Activated CD4-positive, alpha-beta T cell treated with anti-CD3 and anti-CD28 coated beads, Interleukin-10, Interleukin-2, amounts not matched to agents 100 ng/mL and 50 ng/mL, durations not matched to agents 16 hours and 8 hours (primary cell): ENCODE data around the gene OR2L8.
A peak's percentile ranks its signal among the peaks of the same experiment; 100 is the strongest.

Source experiments
- DNase-seq: peaks from one replicate; pipeline ENCODE4 v3.0.0-alpha.2; 2020

The OR2L8 gene

GRCh38 chr1:247948558-247948957 lies at the start of gene OR2L8:
TSS of gene OR2L8 (plus strand) at chr1:247948858. CDS start at chr1:247948858, 0 bp downstream.
- no peak for DNase-seq

- no peak for DNase-seq
These were observed 44.5 kb upstream of the OR2L8 start for GRCh38 chr1:247904122-247904521.

GRCh38 chr1:247905181-247905580 lies 43.5 kb upstream of the OR2L8 start:
- no peak for DNase-seq

- DNase-seq, result no peak
These were observed 42.7 kb upstream of the OR2L8 start for GRCh38 chr1:247905910-247906503.

- peak; percentile 28 for DNase-seq
These were observed 42.1 kb upstream of the OR2L8 start for GRCh38 chr1:247906504-247907047.

- DNase-seq, result no peak
These were observed 39.9 kb upstream of the OR2L8 start for GRCh38 chr1:247908766-247909165.

GRCh38 chr1:247913786-247914185 lies 34.9 kb upstream of the OR2L8 start:
- DNase-seq, result no peak

- no peak for DNase-seq
These were observed 33.6 kb upstream of the OR2L8 start for GRCh38 chr1:247914941-247915662.

- no peak for DNase-seq
These were observed 28.7 kb upstream of the OR2L8 start, which contains the start of gene OR2T8 for GRCh38 chr1:247919952-247920351. TSS of gene OR2T8 (plus strand) at chr1:247920252. CDS start at chr1:247921018, 766 bp downstream.

- no peak for DNase-seq
These were observed 24.7 kb upstream of the OR2L8 start for GRCh38 chr1:247923941-247924340.

- no peak for DNase-seq
These were observed 23.8 kb upstream of the OR2L8 start, which contains the start of gene OR2AJ1 for GRCh38 chr1:247924868-247925267. TSS of gene OR2AJ1 (plus strand) at chr1:247924889. CDS start at chr1:247933769, 8,880 bp downstream.

- DNase-seq, result no peak
These were observed 14.7 kb upstream of the OR2L8 start for GRCh38 chr1:247933989-247934388.

- no peak for DNase-seq
These were observed 12.9 kb upstream of the OR2L8 start for GRCh38 chr1:247935781-247936180.

- DNase-seq, result no peak
These were observed 12.2 kb upstream of the OR2L8 start for GRCh38 chr1:247936415-247936814.

- peak; percentile 95 for DNase-seq
These were observed 11.5 kb upstream of the OR2L8 start for GRCh38 chr1:247936965-247937734.

- DNase-seq, result no peak
These were observed 6.0 kb upstream of the OR2L8 start for GRCh38 chr1:247942624-247943023.

GRCh38 chr1:247953408-247953807 lies 4.8 kb downstream of the OR2L8 start:
- DNase-seq, result no peak

GRCh38 chr1:247961791-247962190 lies 13.1 kb downstream of the OR2L8 start:
- no peak for DNase-seq

- no peak for DNase-seq
These were observed 14.4 kb downstream of the OR2L8 start for GRCh38 chr1:247962911-247963588.

- DNase-seq, result no peak
These were observed 16.3 kb downstream of the OR2L8 start, which contains the start of gene OR2AK2 for GRCh38 chr1:247964933-247965332. TSS of gene OR2AK2 (plus strand) at chr1:247965233. CDS start at chr1:247965377, 144 bp downstream.

- no peak for DNase-seq
These were observed 18.0 kb downstream of the OR2L8 start for GRCh38 chr1:247966532-247967204.

GRCh38 chr1:247992986-247993385 lies 44.3 kb downstream of the OR2L8 start:
- no peak for DNase-seq
